ENCODE data around the gene DRAM2. TPM values are rescaled to one million over a fixed set of nuclear protein-coding genes. Genes with fewer than 3 reads are reported as not detected.

The DRAM2 gene
- total RNA-seq, 1 experiment from 2014 or later: 34.4 TPM

DNA sequence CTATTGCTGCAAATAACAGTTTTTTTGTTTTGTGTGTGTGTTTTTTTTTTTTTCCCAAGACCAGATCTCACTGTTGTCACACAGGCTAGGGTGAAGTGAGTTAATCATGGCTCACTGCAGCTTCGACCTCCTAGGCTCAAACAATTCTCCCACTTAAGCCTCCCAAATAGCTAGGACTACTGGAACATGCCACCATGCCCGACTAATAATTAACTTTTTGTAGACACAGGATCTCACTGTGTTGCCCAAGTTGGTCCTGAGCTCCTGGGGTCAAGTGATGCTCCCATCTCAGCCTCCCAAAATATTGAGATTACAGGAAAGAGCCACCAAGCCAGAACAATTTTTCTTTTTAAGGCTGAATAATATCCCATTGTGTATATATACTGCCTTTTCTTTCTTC lies 34.9 kb downstream of the DRAM2 start:
- Mint-ChIP-seq H3K4me3 (no peak overlapping the region), H3K4me1 (no peaks in the 10 kb centered on the region), H3K27ac (no peak overlapping the region), H3K36me3 (ENCODE audit: insufficient read depth in 1 of 3, low read depth in 3 of 3) (peaks cover 14 to 27% (median 19%) of the 10 kb centered on the region in 3 experiments), H3K9me3 (peaks cover 52 to 63% of the 10 kb centered on the region in 2 experiments), H3K27me3 (ENCODE audit: low read depth) (peaks cover 2% of the 10 kb centered on the region; the same call in 1 of the 2 replicates)
- H2AFZ ChIP-seq (ENCODE audit: low read length): no peak overlapping the region
- no peak overlapping the region for H2BK12ac ChIP-seq (ENCODE audit: insufficient read length, low read depth, low read length)
- H3K18ac ChIP-seq (ENCODE audit: insufficient read length, low read depth, low read length): no peak overlapping the region
- H2BK120ac ChIP-seq (ENCODE audit: low read depth, low read length, poor library complexity, severe bottlenecking): no peak overlapping the region
- no peak overlapping the region for H3K23ac ChIP-seq (ENCODE audit: insufficient read length, low read depth, low read length)
- no peaks in the 10 kb centered on the region for H3K79me1 ChIP-seq (ENCODE audit: insufficient read depth, low read depth, low read length, poor library complexity, severe bottlenecking)
- H3K27me3 ChIP-seq (ENCODE audit: insufficient read depth, low read length): no peaks in the 10 kb centered on the region
- no peaks in the 10 kb centered on the region for H3K23me2 ChIP-seq (ENCODE audit: insufficient read length, low read depth, low read length, poor library complexity, severe bottlenecking)
- H2BK20ac ChIP-seq (ENCODE audit: low read depth, low read length, poor library complexity, severe bottlenecking): no peak overlapping the region
- peaks cover 6% of the 10 kb centered on the region for H3K9me3 ChIP-seq (ENCODE audit: control insufficient read depth, low read depth, low read length)
- no peaks in the 10 kb centered on the region for H3K4me1 ChIP-seq (ENCODE audit: insufficient read depth, low read length)
- TF ChIP-seq, protein P1, sequence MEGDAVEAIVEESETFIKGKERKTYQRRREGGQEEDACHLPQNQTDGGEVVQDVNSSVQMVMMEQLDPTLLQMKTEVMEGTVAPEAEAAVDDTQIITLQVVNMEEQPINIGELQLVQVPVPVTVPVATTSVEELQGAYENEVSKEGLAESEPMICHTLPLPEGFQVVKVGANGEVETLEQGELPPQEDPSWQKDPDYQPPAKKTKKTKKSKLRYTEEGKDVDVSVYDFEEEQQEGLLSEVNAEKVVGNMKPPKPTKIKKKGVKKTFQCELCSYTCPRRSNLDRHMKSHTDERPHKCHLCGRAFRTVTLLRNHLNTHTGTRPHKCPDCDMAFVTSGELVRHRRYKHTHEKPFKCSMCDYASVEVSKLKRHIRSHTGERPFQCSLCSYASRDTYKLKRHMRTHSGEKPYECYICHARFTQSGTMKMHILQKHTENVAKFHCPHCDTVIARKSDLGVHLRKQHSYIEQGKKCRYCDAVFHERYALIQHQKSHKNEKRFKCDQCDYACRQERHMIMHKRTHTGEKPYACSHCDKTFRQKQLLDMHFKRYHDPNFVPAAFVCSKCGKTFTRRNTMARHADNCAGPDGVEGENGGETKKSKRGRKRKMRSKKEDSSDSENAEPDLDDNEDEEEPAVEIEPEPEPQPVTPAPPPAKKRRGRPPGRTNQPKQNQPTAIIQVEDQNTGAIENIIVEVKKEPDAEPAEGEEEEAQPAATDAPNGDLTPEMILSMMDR (conservative IDR thresholded peaks at IDR 0.05): no peak
- H4K20me1 ChIP-seq (ENCODE audit: control insufficient read depth, insufficient read depth, insufficient read length): no peaks in the 10 kb centered on the region
- H3K4me2 ChIP-seq (ENCODE audit: insufficient read depth, insufficient read length, low read length): no peak overlapping the region
- no peak overlapping the region for H3K4ac ChIP-seq (ENCODE audit: low read depth, low read length)
- H3T11ph ChIP-seq (ENCODE audit: low read length): no peak overlapping the region
- no peak overlapping the region for H4K91ac ChIP-seq (ENCODE audit: insufficient read length, low read depth, low read length)
- H3K9ac ChIP-seq (ENCODE audit: extremely low read depth, insufficient read length, low read length): no peak overlapping the region
- no peak overlapping the region for H3K14ac ChIP-seq (ENCODE audit: insufficient read depth, low read length)
- no peak overlapping the region for H2AK5ac ChIP-seq (ENCODE audit: insufficient read length, low read length)
- H2BK15ac ChIP-seq (ENCODE audit: low read depth, low read length): no peak overlapping the region
- no CpG with 5 or more reads among the region's 2 CpGs for WGBS (ENCODE audit: extremely low coverage, insufficient read length, low lambda C conversion rate)
- H3K79me2 ChIP-seq (ENCODE audit: insufficient read depth, low read length): no peaks in the 10 kb centered on the region; the same call in 1 of the 2 replicates
- no peak overlapping the region for H3K56ac ChIP-seq (ENCODE audit: insufficient read length, low read depth, low read length)
- H3K27ac ChIP-seq (ENCODE audit: insufficient read length, low read depth, low read length): no peak overlapping the region
- H2BK5ac ChIP-seq (ENCODE audit: insufficient read length, low read length): no peak overlapping the region
- no peak overlapping the region for H4K8ac ChIP-seq (replicated peaks; ENCODE audit: insufficient read length, low read depth, low read length)
- no peak for DNase-seq
- H4K5ac ChIP-seq (ENCODE audit: insufficient read length, low read depth, low read length): no peak overlapping the region

Data from H9 (cell line).